OCI-LY3 (cell line): ENCODE data around the gene ZNF618.

Source experiments
- H2AFZ ChIP-seq: fragments of 200-600, 300-600 bp; shearing (Covaris generic); 2 replicates; pipeline ENCODE4 v1.6.0; 2014; ENCODE audit warnings: antibody characterized with exemption, low read depth, low read length
- H3K27ac ChIP-seq: fragments of 200-600, 300-600 bp; sonication (generic); 2 replicates; pipeline ENCODE4 v1.5.1; 2014; ENCODE audit warnings: mild to moderate bottlenecking, low read length, moderate library complexity, mixed read lengths
- H3K27me3 ChIP-seq: fragments of 200-600, 300-600 bp; sonication (generic); 2 replicates; pipeline ENCODE4 v1.6.1; 2014; ENCODE audit warnings: low read depth, low read length, mixed read lengths
- H3K36me3 ChIP-seq: fragments of 200-600, 300-600 bp; sonication (generic); replicated peaks from 2 replicates; pipeline ENCODE3; 2014; ENCODE audit warnings: low read depth, low read length, mixed read lengths
- H3K4me1 ChIP-seq: fragments of 300-600, 200-600 bp; sonication (generic); 2 replicates; pipeline ENCODE4 v1.6.1; 2014; ENCODE audit warnings: low read length, mixed read lengths
- H3K4me2 ChIP-seq: fragments of 200-600, 300-600 bp; sonication (generic); 2 replicates; pipeline ENCODE4 v1.6.1; 2014; ENCODE audit warnings: low read length, mixed read lengths
- H3K4me3 ChIP-seq: fragments of 300-600, 200-600 bp; sonication (generic); 2 replicates; pipeline ENCODE4 v1.5.1; 2014; ENCODE audit warnings: antibody characterized with exemption, mild to moderate bottlenecking, low read length, moderate library complexity
- H3K79me2 ChIP-seq: fragments of 300-600, 200-600 bp; shearing (Covaris generic); 2 replicates; pipeline ENCODE4 v1.6.1; 2014; ENCODE audit warnings: mild to moderate bottlenecking, low read length, mixed read lengths
- H3K9ac ChIP-seq: fragments of 300-600, 200-600 bp; shearing (Covaris generic); 2 replicates; pipeline ENCODE4 v1.6.0; 2014; ENCODE audit warnings: mild to moderate bottlenecking, low read length, moderate library complexity
- H3K9me3 ChIP-seq: fragments of 200-600, 300-600 bp; shearing (Covaris generic); 2 replicates; pipeline ENCODE4 v1.6.1; 2014; ENCODE audit warnings: low read length, mixed read lengths; ENCODE audit not compliant: insufficient read depth
- H4K20me1 ChIP-seq: fragments of 200-600, 300-600 bp; sonication (generic); 2 replicates; pipeline ENCODE4 v1.6.1; 2016; ENCODE audit warnings: low read length, mixed read lengths; ENCODE audit not compliant: insufficient read depth
- CTCF ChIP-seq: fragments of 200-600, 300-600 bp; sonication (generic); IDR thresholded peaks from 2 replicates; pipeline ENCODE4 v1.5.1; 2014; ENCODE audit warnings: antibody characterized with exemption, low read length, low read depth
- EZH2phosphoT487 ChIP-seq: fragments of 200-600 bp; shearing (Covaris generic); IDR thresholded peaks from 2 replicates; pipeline ENCODE4 v1.6.1; 2018; ENCODE audit warnings: antibody characterized with exemption, mixed run types, low read depth

ZNF618 gene

GRCh38 chr9:113990570-113990907 is 114.4 kb downstream of the ZNF618 start:
- TF ChIP-seq EZH2phosphoT487 (no peak), CTCF (no peak)

GRCh38 chr9:113990975-113991471 is 114.9 kb downstream of the ZNF618 start:
- Histone ChIP-seq H3K27ac (no peak overlapping the region), H3K36me3 (no peaks in the 10 kb centered on the region), H3K27me3 (0 out of 2 replicates have a peak, but pooled peaks cover 4% of the 10 kb centered on the region), H3K9ac (no peak overlapping the region), H4K20me1 (no peaks in the 10 kb centered on the region), H3K79me2 (no peaks in the 10 kb centered on the region), H3K4me3 (no peak overlapping the region), H3K4me1 (peaks cover 8% of the 10 kb centered on the region), H3K9me3 (no peaks in the 10 kb centered on the region), H3K4me2 (no peak overlapping the region), H2AFZ (no peak overlapping the region)
- TF ChIP-seq EZH2phosphoT487, result no peak
- no peak for TF ChIP-seq CTCF

More at GRCh38 chr9:113990570-113990907, 114.4 kb downstream of the ZNF618 start:
- Histone ChIP-seq H3K79me2 (no peaks in the 10 kb centered on the region), H4K20me1 (no peaks in the 10 kb centered on the region), H3K4me1 (peaks cover 8% of the 10 kb centered on the region), H3K4me3 (no peak overlapping the region), H2AFZ (no peak overlapping the region), H3K9ac (no peak overlapping the region), H3K9me3 (no peaks in the 10 kb centered on the region), H3K4me2 (no peak overlapping the region), H3K36me3 (no peaks in the 10 kb centered on the region), H3K27me3 (no peaks in the 10 kb centered on the region), H3K27ac (no peak overlapping the region)

- H3K36me3 ChIP-seq, result no peaks in the 10 kb centered on the region
- no peak overlapping the region for H3K4me3 ChIP-seq
- peaks cover 8% of the 10 kb centered on the region for H3K4me1 ChIP-seq
- no peak overlapping the region for H3K27ac ChIP-seq
- no peak overlapping the region for H3K9ac ChIP-seq
- TF ChIP-seq CTCF, result no peak
- no peak for TF ChIP-seq EZH2phosphoT487
- 0 out of 2 replicates have a peak, but pooled peaks cover 6% of the 10 kb centered on the region for H3K27me3 ChIP-seq
- H2AFZ ChIP-seq, result no peak overlapping the region
- H3K79me2 ChIP-seq, result no peaks in the 10 kb centered on the region
- no peaks in the 10 kb centered on the region for H3K9me3 ChIP-seq
- H4K20me1 ChIP-seq, result no peaks in the 10 kb centered on the region
- H3K4me2 ChIP-seq, result no peak overlapping the region
Measured at GRCh38 chr9:113991714-113992113, 115.6 kb downstream of the ZNF618 start.

- no peak overlapping the region for H3K4me3 ChIP-seq
- no peaks in the 10 kb centered on the region for H4K20me1 ChIP-seq
- 0 out of 2 replicates have a peak, but pooled peaks cover 6% of the 10 kb centered on the region for H3K27me3 ChIP-seq
- no peak overlapping the region for H3K9ac ChIP-seq
- no peaks in the 10 kb centered on the region for H3K36me3 ChIP-seq
- no peaks in the 10 kb centered on the region for H3K79me2 ChIP-seq
- no peak for TF ChIP-seq EZH2phosphoT487
- TF ChIP-seq CTCF, result no peak
- H3K9me3 ChIP-seq, result no peaks in the 10 kb centered on the region
- H2AFZ ChIP-seq, result no peak overlapping the region
- H3K4me2 ChIP-seq, result 0 out of 2 replicates have a peak overlapping the region, but pooled peaks have one; percentile 9
- H3K27ac ChIP-seq, result no peak overlapping the region
- peaks cover 8% of the 10 kb centered on the region for H3K4me1 ChIP-seq
Measured at GRCh38 chr9:113992276-113992951, 116.3 kb downstream of the ZNF618 start.
